Measurements from ENCODE around the gene CREB5. TPM values are rescaled to one million over a fixed set of nuclear protein-coding genes. Genes with fewer than 3 reads are reported as not detected.

Gene CREB5
- total and polyA plus RNA-seq, 2 donors (not counting 3 experiments of a cell fraction or from before 2014, with no cell fraction given), result 19.6 to 28.4 TPM

GRCh38 chr7:28576656-28577055, 164.3 kb downstream of the CREB5 start:
- no peak overlapping the region for H3K4me2 ChIP-seq (ENCODE audit: insufficient read depth, low read length)
- H3K4me3 ChIP-seq (replicated peaks in 1 of 3; ENCODE audit: insufficient read depth in 1 of 3, low read depth in 1 of 3, low read length in 3 of 3), result no peak overlapping the region
- no peak overlapping the region for H3K27ac ChIP-seq (ENCODE audit: insufficient read depth, low read depth, low read length)
- DNase-seq (ENCODE audit: low read depth, low spot score), result no peak
- TF ChIP-seq POLR2AphosphoS5 (IDR thresholded peaks at IDR 0.05; ENCODE audit: insufficient read depth, low read depth, low read length) (no peak), EZH2 (IDR thresholded peaks at IDR 0.05; ENCODE audit: borderline replicate concordance, low read depth, low read length, severe bottlenecking) (no peak), JUN (IDR thresholded peaks at IDR 0.05; ENCODE audit: borderline replicate concordance, insufficient read depth, insufficient read length, low read depth) (no peak), GATA2 (IDR thresholded peaks at IDR 0.05; ENCODE audit: insufficient read depth, insufficient read length, low read depth, low read length) (no peak), MAX (IDR thresholded peaks at IDR 0.05; ENCODE audit: insufficient read depth, insufficient read length) (no peak), MYC (IDR thresholded peaks at IDR 0.05; ENCODE audit: low read depth, low read length) (no peak), FOS (IDR thresholded peaks at IDR 0.05; ENCODE audit: borderline replicate concordance, insufficient read depth, low read length) (no peak), POLR2A (IDR thresholded peaks at IDR 0.05; ENCODE audit: low read depth, low read length) (no peak)
- TF ChIP-seq, protein P1, sequence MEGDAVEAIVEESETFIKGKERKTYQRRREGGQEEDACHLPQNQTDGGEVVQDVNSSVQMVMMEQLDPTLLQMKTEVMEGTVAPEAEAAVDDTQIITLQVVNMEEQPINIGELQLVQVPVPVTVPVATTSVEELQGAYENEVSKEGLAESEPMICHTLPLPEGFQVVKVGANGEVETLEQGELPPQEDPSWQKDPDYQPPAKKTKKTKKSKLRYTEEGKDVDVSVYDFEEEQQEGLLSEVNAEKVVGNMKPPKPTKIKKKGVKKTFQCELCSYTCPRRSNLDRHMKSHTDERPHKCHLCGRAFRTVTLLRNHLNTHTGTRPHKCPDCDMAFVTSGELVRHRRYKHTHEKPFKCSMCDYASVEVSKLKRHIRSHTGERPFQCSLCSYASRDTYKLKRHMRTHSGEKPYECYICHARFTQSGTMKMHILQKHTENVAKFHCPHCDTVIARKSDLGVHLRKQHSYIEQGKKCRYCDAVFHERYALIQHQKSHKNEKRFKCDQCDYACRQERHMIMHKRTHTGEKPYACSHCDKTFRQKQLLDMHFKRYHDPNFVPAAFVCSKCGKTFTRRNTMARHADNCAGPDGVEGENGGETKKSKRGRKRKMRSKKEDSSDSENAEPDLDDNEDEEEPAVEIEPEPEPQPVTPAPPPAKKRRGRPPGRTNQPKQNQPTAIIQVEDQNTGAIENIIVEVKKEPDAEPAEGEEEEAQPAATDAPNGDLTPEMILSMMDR (IDR thresholded peaks at IDR 0.05; ENCODE audit: extremely low read depth in 1 of 2, insufficient read depth in 1 of 2, low read depth in 1 of 2, low read length in 2 of 2), result no peak
- no peaks in the 10 kb centered on the region for H3K36me3 ChIP-seq (ENCODE audit: control insufficient read depth in 2 of 2, extremely low read depth in 1 of 2, insufficient read depth in 2 of 2, low read length in 2 of 2)
- H3K4me1 ChIP-seq (ENCODE audit: control insufficient read depth, extremely low read depth, insufficient read depth, low read length), result peaks cover 21% of the 10 kb centered on the region
- ChIA-PET CTCF (no interaction called here), POLR2A (no interaction called here)
- H3K9me1 ChIP-seq (replicated peaks; ENCODE audit: control insufficient read depth, extremely low read depth, insufficient read depth, low read length), result no peaks in the 10 kb centered on the region
- no peak for FAIRE-seq
- H3K9me3 ChIP-seq (replicated peaks; ENCODE audit: control insufficient read depth, insufficient read depth, low read length), result no peaks in the 10 kb centered on the region
- intact Hi-C loops (cut with micrococcal nuclease) (no loop called here), dilution Hi-C loops (cut with MboI; ENCODE audit: extremely low pct_ligation_motif_present, low sequenced_read_pairs) (no loop called here)
- H3K9ac ChIP-seq (replicated peaks; ENCODE audit: extremely low read depth, insufficient read depth, low read length), result no peak overlapping the region
- H3K79me2 ChIP-seq (ENCODE audit: control insufficient read depth, insufficient read depth, low read length), result no peaks in the 10 kb centered on the region
- peaks cover 6 to 12% of the 10 kb centered on the region in 2 experiments for H3K27me3 ChIP-seq (ENCODE audit: control insufficient read depth in 2 of 2, insufficient read depth in 2 of 2, low read length in 2 of 2)
- no peak overlapping the region for H2AFZ ChIP-seq (ENCODE audit: low read depth, low read length)
- H4K20me1 ChIP-seq (replicated peaks; ENCODE audit: control insufficient read depth, extremely low read depth, insufficient read depth, low read length), result no peaks in the 10 kb centered on the region
- BruUV-seq (replicated peaks), result no TSS peak

Data from endothelial cell of umbilical vein (primary cell).